Measurements from ENCODE around the gene NFKBIZ. TPM values are rescaled to one million over a fixed set of nuclear protein-coding genes. Genes with fewer than 3 reads are reported as not detected.

Gene NFKBIZ
- total RNA-seq, 1 donor from 2014 or later = 39.6 TPM

- TF ChIP-seq EZH2 (IDR thresholded peaks at IDR 0.05; ENCODE audit: insufficient read depth, low read length) (no peak), CTCF (IDR thresholded peaks at IDR 0.05; ENCODE audit: insufficient read depth, low read depth, low read length) (no peak)
- H3K4me3 Mint-ChIP-seq (ENCODE audit: unreplicated experiment) = no peak overlapping the region
- DNase-seq (ENCODE audit: low read depth) (no peak), FAIRE-seq (no peak)
- peaks cover 39% of the 10 kb centered on the region for H4K20me1 ChIP-seq (ENCODE audit: insufficient read depth, low read length)
- no peak overlapping the region for H2AFZ ChIP-seq (ENCODE audit: low read depth, low read length)
- peaks cover 6% of the 10 kb centered on the region for H3K4me1 ChIP-seq (ENCODE audit: insufficient read depth, low read length)
- peaks cover 64% of the 10 kb centered on the region for H3K36me3 ChIP-seq (ENCODE audit: insufficient read depth, low read length)
- H3K9ac ChIP-seq (ENCODE audit: low read length) = no peak overlapping the region
- H3K27ac ChIP-seq (ENCODE audit: low read depth, low read length) = no peak overlapping the region
- peaks cover 19% of the 10 kb centered on the region for H3K36me3 Mint-ChIP-seq (ENCODE audit: low read depth, unreplicated experiment)
- no peak overlapping the region for H3K27ac Mint-ChIP-seq (ENCODE audit: unreplicated experiment)
- H3K4me1 Mint-ChIP-seq (ENCODE audit: low read depth, unreplicated experiment) = peaks cover 24% of the 10 kb centered on the region
- no peaks in the 10 kb centered on the region for H3K27me3 ChIP-seq (ENCODE audit: insufficient read depth, low read length)
- peaks cover 7% of the 10 kb centered on the region for H3K79me2 ChIP-seq (ENCODE audit: insufficient read depth, low read length)
- no peaks in the 10 kb centered on the region for H3K9me3 ChIP-seq (ENCODE audit: insufficient read depth, low read depth, low read length)
- no peaks in the 10 kb centered on the region for H3K27me3 Mint-ChIP-seq (ENCODE audit: low read depth, unreplicated experiment)
- H3K4me2 ChIP-seq (ENCODE audit: low read length) = no peak overlapping the region
- no peak overlapping the region for H3K4me3 ChIP-seq (ENCODE audit: insufficient read depth, low read depth, low read length)
- no peaks in the 10 kb centered on the region for H3K9me3 Mint-ChIP-seq (ENCODE audit: unreplicated experiment)
Measured at GRCh38 chr3:101859882-101860448, 10.7 kb downstream of the NFKBIZ start.

- Histone ChIP-seq H3K27ac (ENCODE audit: low read depth, low read length) (no peak overlapping the region), H3K36me3 (ENCODE audit: insufficient read depth, low read length) (peaks cover 52% of the 10 kb centered on the region), H3K27me3 (ENCODE audit: insufficient read depth, low read length) (no peaks in the 10 kb centered on the region), H3K4me1 (ENCODE audit: insufficient read depth, low read length) (peaks cover 8% of the 10 kb centered on the region), H4K20me1 (ENCODE audit: insufficient read depth, low read length) (peaks cover 32% of the 10 kb centered on the region), H2AFZ (ENCODE audit: low read depth, low read length) (no peak overlapping the region), H3K9ac (ENCODE audit: low read length) (no peak overlapping the region), H3K9me3 (ENCODE audit: insufficient read depth, low read depth, low read length) (no peaks in the 10 kb centered on the region), H3K79me2 (ENCODE audit: insufficient read depth, low read length) (no peaks in the 10 kb centered on the region), H3K4me2 (ENCODE audit: low read length) (no peak overlapping the region), H3K4me3 (ENCODE audit: insufficient read depth, low read depth, low read length) (no peak overlapping the region)
- TF ChIP-seq EZH2 (IDR thresholded peaks at IDR 0.05; ENCODE audit: insufficient read depth, low read length) = no peak
- no peak for TF ChIP-seq CTCF (IDR thresholded peaks at IDR 0.05; ENCODE audit: insufficient read depth, low read depth, low read length)
- peaks cover 21% of the 10 kb centered on the region for H3K4me1 Mint-ChIP-seq (ENCODE audit: low read depth, unreplicated experiment)
- DNase-seq (ENCODE audit: low read depth) = no peak
- no peak for FAIRE-seq
- H3K27ac Mint-ChIP-seq (ENCODE audit: unreplicated experiment) = no peak overlapping the region
- peak overlapping the region; percentile 47 for H3K4me3 Mint-ChIP-seq (ENCODE audit: unreplicated experiment)
- H3K36me3 Mint-ChIP-seq (ENCODE audit: low read depth, unreplicated experiment) = peaks cover 13% of the 10 kb centered on the region
- H3K9me3 Mint-ChIP-seq (ENCODE audit: unreplicated experiment) = no peaks in the 10 kb centered on the region
- H3K27me3 Mint-ChIP-seq (ENCODE audit: low read depth, unreplicated experiment) = no peaks in the 10 kb centered on the region
Measured at GRCh38 chr3:101861212-101861788, 12.0 kb downstream of the NFKBIZ start.

- peaks cover 8% of the 10 kb centered on the region for H3K4me1 ChIP-seq (ENCODE audit: insufficient read depth, low read length)
- H3K27me3 ChIP-seq (ENCODE audit: insufficient read depth, low read length) = no peaks in the 10 kb centered on the region
- Mint-ChIP-seq H3K9me3 (ENCODE audit: unreplicated experiment) (no peaks in the 10 kb centered on the region), H3K36me3 (ENCODE audit: low read depth, unreplicated experiment) (peaks cover 11% of the 10 kb centered on the region), H3K4me3 (ENCODE audit: unreplicated experiment) (peak overlapping the region; percentile 47), H3K27me3 (ENCODE audit: low read depth, unreplicated experiment) (no peaks in the 10 kb centered on the region), H3K4me1 (ENCODE audit: low read depth, unreplicated experiment) (peaks cover 21% of the 10 kb centered on the region), H3K27ac (ENCODE audit: unreplicated experiment) (no peak overlapping the region)
- TF ChIP-seq EZH2 (IDR thresholded peaks at IDR 0.05; ENCODE audit: insufficient read depth, low read length) (no peak), CTCF (IDR thresholded peaks at IDR 0.05; ENCODE audit: insufficient read depth, low read depth, low read length) (no peak)
- peaks cover 46% of the 10 kb centered on the region for H3K36me3 ChIP-seq (ENCODE audit: insufficient read depth, low read length)
- no peaks in the 10 kb centered on the region for H3K9me3 ChIP-seq (ENCODE audit: insufficient read depth, low read depth, low read length)
- no peak overlapping the region for H2AFZ ChIP-seq (ENCODE audit: low read depth, low read length)
- DNase-seq (ENCODE audit: low read depth) (no peak), FAIRE-seq (no peak)
- no peaks in the 10 kb centered on the region for H3K79me2 ChIP-seq (ENCODE audit: insufficient read depth, low read length)
- H3K27ac ChIP-seq (ENCODE audit: low read depth, low read length) = no peak overlapping the region
- no peak overlapping the region for H3K4me3 ChIP-seq (ENCODE audit: insufficient read depth, low read depth, low read length)
- no peak overlapping the region for H3K9ac ChIP-seq (ENCODE audit: low read length)
- H4K20me1 ChIP-seq (ENCODE audit: insufficient read depth, low read length) = peaks cover 29% of the 10 kb centered on the region
- H3K4me2 ChIP-seq (ENCODE audit: low read length) = no peak overlapping the region
Measured at GRCh38 chr3:101861789-101862415, 12.6 kb downstream of the NFKBIZ start.

All from astrocyte (in vitro differentiated cells and primary cell).